Measurements from ENCODE around the gene EFCAB11.

DNA sequence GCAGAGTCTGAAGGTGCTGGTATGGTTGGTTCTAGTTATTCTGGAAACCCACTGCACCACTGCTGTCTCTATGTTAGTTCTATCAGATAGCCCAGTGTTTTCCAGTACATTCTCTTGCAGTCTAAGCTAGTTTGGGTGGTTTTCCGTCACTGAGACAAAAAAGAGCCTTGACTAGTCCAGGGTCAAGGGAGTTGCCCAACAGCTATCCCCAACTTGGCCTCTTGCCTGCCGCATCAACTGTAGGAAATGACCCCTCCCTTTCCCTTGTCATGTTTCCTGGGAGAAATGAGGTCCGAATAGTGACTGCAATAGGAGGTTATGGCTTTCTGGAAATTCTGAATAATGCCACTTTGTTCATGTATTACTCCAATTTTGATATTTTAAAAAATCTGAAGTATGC, 160.4 kb downstream of the EFCAB11 start:
- TF ChIP-seq, protein P1, sequence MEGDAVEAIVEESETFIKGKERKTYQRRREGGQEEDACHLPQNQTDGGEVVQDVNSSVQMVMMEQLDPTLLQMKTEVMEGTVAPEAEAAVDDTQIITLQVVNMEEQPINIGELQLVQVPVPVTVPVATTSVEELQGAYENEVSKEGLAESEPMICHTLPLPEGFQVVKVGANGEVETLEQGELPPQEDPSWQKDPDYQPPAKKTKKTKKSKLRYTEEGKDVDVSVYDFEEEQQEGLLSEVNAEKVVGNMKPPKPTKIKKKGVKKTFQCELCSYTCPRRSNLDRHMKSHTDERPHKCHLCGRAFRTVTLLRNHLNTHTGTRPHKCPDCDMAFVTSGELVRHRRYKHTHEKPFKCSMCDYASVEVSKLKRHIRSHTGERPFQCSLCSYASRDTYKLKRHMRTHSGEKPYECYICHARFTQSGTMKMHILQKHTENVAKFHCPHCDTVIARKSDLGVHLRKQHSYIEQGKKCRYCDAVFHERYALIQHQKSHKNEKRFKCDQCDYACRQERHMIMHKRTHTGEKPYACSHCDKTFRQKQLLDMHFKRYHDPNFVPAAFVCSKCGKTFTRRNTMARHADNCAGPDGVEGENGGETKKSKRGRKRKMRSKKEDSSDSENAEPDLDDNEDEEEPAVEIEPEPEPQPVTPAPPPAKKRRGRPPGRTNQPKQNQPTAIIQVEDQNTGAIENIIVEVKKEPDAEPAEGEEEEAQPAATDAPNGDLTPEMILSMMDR (IDR thresholded peaks at IDR 0.05): no peak
- no peak for TF ChIP-seq POLR2A (IDR thresholded peaks at IDR 0.05)
